OCI-LY7 (cell line): ENCODE data around the gene TBATA. TPM values are rescaled to one million over a fixed set of nuclear protein-coding genes. Genes with fewer than 3 reads are reported as not detected.

ENCODE experiments used
- BruUV-seq: library from RNA; stranded (reverse); fragments of 400-500 nt; replicated peaks from 2 replicates; lab custom pipeline; 2021; lab: Mats Ljungman, UMichigan
- CTCF ChIA-PET: fragments of 300-600 bp; sonication (Branson Sonifier 250); formaldehyde crosslinking; loops from one replicate; lab custom pipeline; 2022; ENCODE audit warnings: antibody characterized with exemption; ENCODE audit not compliant: unreplicated experiment; lab: Charles Lee
- POLR2A ChIA-PET: fragments of 300-600 bp; sonication (Branson Sonifier 250); formaldehyde crosslinking; loops from one replicate; lab custom pipeline; 2022; ENCODE audit warnings: antibody characterized with exemption; lab: Charles Lee
- DNase-seq: peaks from one replicate; pipeline ENCODE4 v3.0.0-alpha.2; 2015; ENCODE audit warnings: low spot score
- H2AFZ ChIP-seq: fragments of 200-600 bp; sonication (generic), shearing (Covaris generic); 2 replicates; pipeline ENCODE4 v1.6.1; 2014; ENCODE audit warnings: mild to moderate bottlenecking, antibody characterized with exemption, low read length, moderate library complexity
- H3K27ac ChIP-seq: fragments of 200-600 bp; sonication (generic); 2 replicates; pipeline ENCODE4 v1.5.1; 2014; ENCODE audit warnings: mixed run types, low read depth, mild to moderate bottlenecking, moderate library complexity, low read length, inconsistent platforms; ENCODE audit not compliant: poor library complexity, severe bottlenecking
- H3K36me3 ChIP-seq: fragments of 200-600 bp; sonication (generic); 2 replicates; pipeline ENCODE4 v1.6.1; 2014; ENCODE audit warnings: mild to moderate bottlenecking, antibody characterized with exemption, low read length, moderate library complexity, mixed read lengths; ENCODE audit not compliant: insufficient read depth
- H3K4me1 ChIP-seq: fragments of 200-600 bp; sonication (generic); 2 replicates; pipeline ENCODE4 v1.5.1; 2014; ENCODE audit warnings: mild to moderate bottlenecking, low read length; ENCODE audit not compliant: insufficient read depth, poor library complexity, severe bottlenecking
- H3K4me2 ChIP-seq: fragments of 200-600 bp; sonication (generic); 2 replicates; pipeline ENCODE4 v1.6.1; 2014; ENCODE audit warnings: mild to moderate bottlenecking, low read length
- H3K4me3 ChIP-seq: fragments of 200-600 bp; sonication (generic); 2 replicates; pipeline ENCODE4 v1.5.1; 2014; ENCODE audit warnings: mild to moderate bottlenecking, low read depth, low read length; ENCODE audit not compliant: poor library complexity, severe bottlenecking
- H3K79me2 ChIP-seq: fragments of 200-600 bp; sonication (generic); 2 replicates; pipeline ENCODE4 v1.6.1; 2016; ENCODE audit warnings: low read depth, mild to moderate bottlenecking, low read length, moderate library complexity, mixed read lengths; ENCODE audit not compliant: insufficient read depth
- H3K9me2 ChIP-seq: fragments of 200-600 bp; sonication (generic); 2 replicates; pipeline ENCODE4 v1.6.1; 2016; ENCODE audit warnings: mild to moderate bottlenecking, low read length, mixed read lengths; ENCODE audit not compliant: insufficient read depth
- H3K9me3 ChIP-seq: fragments of 200-600 bp; sonication (generic); 2 replicates; pipeline ENCODE4 v1.6.1; 2014; ENCODE audit warnings: mild to moderate bottlenecking, mixed run types, low read length, mixed read lengths
- H4K20me1 ChIP-seq: fragments of 200-600 bp; sonication (generic); 2 replicates; pipeline ENCODE4 v1.6.1; 2014; ENCODE audit warnings: mild to moderate bottlenecking, antibody characterized with exemption, low read length, moderate library complexity, mixed read lengths; ENCODE audit not compliant: insufficient read depth
- EZH2phosphoT487 ChIP-seq: fragments of 200-600 bp; sonication (generic); IDR thresholded peaks from 2 replicates; pipeline ENCODE4 v1.6.1; 2018; ENCODE audit warnings: low read depth, borderline replicate concordance, mild to moderate bottlenecking, mixed run types, antibody characterized with exemption, low read length, moderate library complexity, mixed read lengths
- intact Hi-C: fragments of 100-400 bp; cut with micrococcal nuclease; formaldehyde crosslinking; loops from one replicate; pipeline ENCODE4 v1.10.0; 2022; ENCODE audit not compliant: unreplicated experiment
- total RNA-seq, 2 experiments: library from RNA; depleted of rRNA in 1 of 2; stranded (reverse); fragments of >200 nt in 1 of 2; shearing (Covaris generic) in 1 of 2; gene quantifications; 2 replicates each; pipeline ENCODE4 v1.2.3, GENCODE V29; 2014 to 2022
- TF ChIP-seq, protein P1 (sequence below): fragments of 200-600 bp; sonication (generic); conservative IDR thresholded peaks from 2 replicates; pipeline ENCODE4 v1.5.1; 2014; ENCODE audit warnings: mild to moderate bottlenecking, antibody characterized with exemption, low read length, moderate library complexity, mixed read lengths

TBATA gene
- total RNA-seq, 2 experiments from 2014 or later = not detected

DNA sequence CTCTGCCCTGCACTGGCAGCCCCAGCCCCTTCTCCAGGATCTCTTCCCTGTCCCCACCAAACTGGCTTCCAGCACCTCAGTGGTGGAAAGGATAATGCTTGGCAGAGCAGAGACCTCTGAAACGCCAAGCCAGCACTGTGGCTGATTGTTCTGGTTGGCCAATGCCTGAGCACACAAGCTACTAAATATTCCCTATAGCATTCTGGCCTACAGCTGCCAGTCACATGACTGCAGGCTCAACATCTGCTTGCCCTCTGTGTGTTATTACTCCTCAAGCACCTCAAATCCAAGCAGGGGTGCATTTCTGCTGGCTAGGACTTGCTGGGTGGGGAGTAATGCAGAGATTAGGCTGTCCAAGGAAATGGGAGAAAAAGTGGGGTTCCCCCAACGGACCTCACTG, 6.1 kb downstream of the TBATA start:
- intact Hi-C loops = no loop called here
- Histone ChIP-seq H3K9me3 (no peaks in the 10 kb centered on the region), H3K4me3 (no peak overlapping the region), H3K79me2 (no peaks in the 10 kb centered on the region), H3K9me2 (no peaks in the 10 kb centered on the region), H3K4me1 (no peaks in the 10 kb centered on the region), H4K20me1 (no peaks in the 10 kb centered on the region), H3K4me2 (no peak overlapping the region), H2AFZ (no peak overlapping the region), H3K36me3 (no peaks in the 10 kb centered on the region), H3K27ac (no peak overlapping the region)
- no TSS peak for BruUV-seq
- TF ChIP-seq, protein P1, sequence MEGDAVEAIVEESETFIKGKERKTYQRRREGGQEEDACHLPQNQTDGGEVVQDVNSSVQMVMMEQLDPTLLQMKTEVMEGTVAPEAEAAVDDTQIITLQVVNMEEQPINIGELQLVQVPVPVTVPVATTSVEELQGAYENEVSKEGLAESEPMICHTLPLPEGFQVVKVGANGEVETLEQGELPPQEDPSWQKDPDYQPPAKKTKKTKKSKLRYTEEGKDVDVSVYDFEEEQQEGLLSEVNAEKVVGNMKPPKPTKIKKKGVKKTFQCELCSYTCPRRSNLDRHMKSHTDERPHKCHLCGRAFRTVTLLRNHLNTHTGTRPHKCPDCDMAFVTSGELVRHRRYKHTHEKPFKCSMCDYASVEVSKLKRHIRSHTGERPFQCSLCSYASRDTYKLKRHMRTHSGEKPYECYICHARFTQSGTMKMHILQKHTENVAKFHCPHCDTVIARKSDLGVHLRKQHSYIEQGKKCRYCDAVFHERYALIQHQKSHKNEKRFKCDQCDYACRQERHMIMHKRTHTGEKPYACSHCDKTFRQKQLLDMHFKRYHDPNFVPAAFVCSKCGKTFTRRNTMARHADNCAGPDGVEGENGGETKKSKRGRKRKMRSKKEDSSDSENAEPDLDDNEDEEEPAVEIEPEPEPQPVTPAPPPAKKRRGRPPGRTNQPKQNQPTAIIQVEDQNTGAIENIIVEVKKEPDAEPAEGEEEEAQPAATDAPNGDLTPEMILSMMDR = no peak
- no peak for TF ChIP-seq EZH2phosphoT487
- ChIA-PET CTCF (no interaction called here), POLR2A (no interaction called here)
- no peak for DNase-seq

DNA sequence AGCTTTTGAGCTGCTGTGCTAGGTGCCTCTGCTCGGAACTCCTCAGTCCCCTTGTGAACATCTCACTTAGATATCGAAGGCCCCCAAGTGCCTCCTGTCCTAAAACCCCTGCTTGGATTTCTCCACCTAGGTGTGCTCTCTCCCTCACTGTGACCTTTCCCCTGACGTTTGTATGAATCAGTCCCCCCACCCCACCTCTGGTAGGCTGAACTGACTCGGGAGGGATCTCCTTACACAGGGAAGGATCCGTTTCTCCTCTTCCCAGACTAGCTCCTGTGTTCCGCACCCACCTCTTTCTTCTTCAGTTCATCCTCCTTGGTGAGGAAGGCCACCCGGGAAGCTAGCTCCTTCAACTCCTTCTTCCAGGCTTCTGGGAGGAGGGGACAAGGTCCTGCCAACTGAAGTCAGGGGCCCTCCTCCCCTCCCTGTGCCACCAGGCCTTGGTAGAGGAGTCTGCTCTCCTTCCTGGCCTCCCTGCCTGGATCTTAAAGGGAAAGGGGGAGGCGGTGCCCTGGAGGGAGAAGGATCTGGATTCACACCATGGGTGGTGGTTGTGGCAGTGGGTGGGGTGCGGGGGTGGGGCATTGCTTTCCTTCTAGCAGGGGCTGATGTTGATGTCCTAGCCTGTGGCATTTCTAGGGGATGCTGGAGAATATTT, 6.8 kb downstream of the TBATA start:
- no peak for TF ChIP-seq EZH2phosphoT487
- TF ChIP-seq, protein P1 = no peak
- H3K79me2 ChIP-seq = no peaks in the 10 kb centered on the region
- POLR2A ChIA-PET = no interaction called here
- no peaks in the 10 kb centered on the region for H3K36me3 ChIP-seq
- CTCF ChIA-PET = no interaction called here
- no peak for DNase-seq
- no peaks in the 10 kb centered on the region for H3K9me2 ChIP-seq
- no peak overlapping the region for H3K4me3 ChIP-seq
- no TSS peak for BruUV-seq
- intact Hi-C loops = no loop called here
- no peak overlapping the region for H3K4me2 ChIP-seq
- H3K27ac ChIP-seq = no peak overlapping the region
- H2AFZ ChIP-seq = no peak overlapping the region
- H3K9me3 ChIP-seq = no peaks in the 10 kb centered on the region
- no peaks in the 10 kb centered on the region for H3K4me1 ChIP-seq
- no peaks in the 10 kb centered on the region for H4K20me1 ChIP-seq

DNA sequence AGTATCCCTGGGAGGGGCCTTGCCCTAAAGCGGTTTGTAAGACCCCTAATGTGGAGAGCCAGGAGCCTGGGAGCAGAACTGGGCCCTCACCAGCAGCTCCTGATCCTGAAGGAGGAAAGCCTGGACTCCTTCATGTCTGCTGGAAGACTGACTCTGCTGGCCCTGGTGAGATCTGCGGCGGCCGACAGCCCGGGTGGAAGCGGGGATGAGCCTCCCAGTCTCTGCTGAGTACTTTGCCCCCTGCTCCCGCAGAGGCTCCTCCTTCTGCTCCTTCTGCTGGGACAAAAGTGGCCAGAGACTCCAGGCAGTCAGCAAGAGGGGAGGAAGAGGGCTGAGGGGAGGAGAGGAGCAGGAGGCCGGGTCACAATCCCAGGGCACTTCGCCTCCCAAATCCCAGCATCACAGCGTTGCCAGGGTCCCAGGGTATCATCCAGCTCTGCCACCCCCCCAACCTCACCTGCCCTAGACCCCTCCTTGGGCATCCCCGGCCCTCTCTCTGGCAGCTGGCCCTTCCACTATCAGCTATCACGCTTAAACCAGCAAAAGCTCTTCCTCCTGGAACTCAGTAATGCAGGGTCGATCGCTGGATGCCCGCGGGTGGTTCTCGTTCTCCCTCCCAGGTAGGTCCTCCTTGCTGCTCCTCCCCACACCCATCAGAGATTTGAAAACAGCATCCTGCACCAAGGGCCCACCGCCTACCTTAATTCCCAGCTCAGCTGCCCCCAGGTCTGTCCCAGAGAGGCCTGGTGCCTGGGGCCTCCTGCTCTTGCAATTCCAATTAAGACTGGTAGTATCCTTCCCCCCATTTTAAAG, 7.9 kb downstream of the TBATA start:
- BruUV-seq = no TSS peak
- no peak for TF ChIP-seq EZH2phosphoT487
- TF ChIP-seq, protein P1 = no peak
- POLR2A ChIA-PET = no interaction called here
- H3K4me2 ChIP-seq = no peak overlapping the region
- no peaks in the 10 kb centered on the region for H3K9me2 ChIP-seq
- no peaks in the 10 kb centered on the region for H3K36me3 ChIP-seq
- no peak overlapping the region for H3K27ac ChIP-seq
- DNase-seq = no peak
- H3K4me1 ChIP-seq = no peaks in the 10 kb centered on the region
- no peaks in the 10 kb centered on the region for H4K20me1 ChIP-seq
- intact Hi-C loops = no loop called here
- H3K79me2 ChIP-seq = no peaks in the 10 kb centered on the region
- H3K9me3 ChIP-seq = no peaks in the 10 kb centered on the region
- CTCF ChIA-PET = no interaction called here
- no peak overlapping the region for H2AFZ ChIP-seq
- no peak overlapping the region for H3K4me3 ChIP-seq
